ENCODE results near the gene GOLIM4. TPM values are rescaled to one million over a fixed set of nuclear protein-coding genes. Genes with fewer than 3 reads are reported as not detected.

GOLIM4 gene
- total RNA-seq, 1 donor from 2014 or later, result 27.9 TPM

GRCh38 chr3:168117853-168118313 is 22.2 kb upstream of the GOLIM4 start:
- Histone ChIP-seq H3K27me3 (ENCODE audit: control insufficient read depth, insufficient read depth, low read length) (no peaks in the 10 kb centered on the region), H3K36me3 (ENCODE audit: control insufficient read depth, insufficient read depth, low read length) (no peaks in the 10 kb centered on the region), H3K4me3 (ENCODE audit: low read depth, low read length) (no peak overlapping the region)
- no peak for TF ChIP-seq CTCF (IDR thresholded peaks at IDR 0.05; ENCODE audit: insufficient read depth, low read length, poor library complexity, severe bottlenecking)
- no peak for DNase-seq (ENCODE audit: low read depth)

GRCh38 chr3:168117059-168117458 is 21.3 kb upstream of the GOLIM4 start:
- no peak overlapping the region for H3K4me3 ChIP-seq (ENCODE audit: low read depth, low read length)
- TF ChIP-seq CTCF (IDR thresholded peaks at IDR 0.05; ENCODE audit: insufficient read depth, low read length, poor library complexity, severe bottlenecking), result no peak
- no peaks in the 10 kb centered on the region for H3K36me3 ChIP-seq (ENCODE audit: control insufficient read depth, insufficient read depth, low read length)
- no peaks in the 10 kb centered on the region for H3K27me3 ChIP-seq (ENCODE audit: control insufficient read depth, insufficient read depth, low read length)
- no peak for DNase-seq (ENCODE audit: low read depth)

- no peak for DNase-seq (ENCODE audit: low read depth)
- no peak for TF ChIP-seq CTCF (IDR thresholded peaks at IDR 0.05; ENCODE audit: insufficient read depth, low read length, poor library complexity, severe bottlenecking)
- Histone ChIP-seq H3K27me3 (ENCODE audit: control insufficient read depth, insufficient read depth, low read length) (no peaks in the 10 kb centered on the region), H3K36me3 (ENCODE audit: control insufficient read depth, insufficient read depth, low read length) (no peaks in the 10 kb centered on the region), H3K4me3 (ENCODE audit: low read depth, low read length) (no peak overlapping the region)
These were observed 20.6 kb upstream of the GOLIM4 start for GRCh38 chr3:168116279-168116678.

GRCh38 chr3:168113848-168114247 is 18.1 kb upstream of the GOLIM4 start:
- TF ChIP-seq CTCF (IDR thresholded peaks at IDR 0.05; ENCODE audit: insufficient read depth, low read length, poor library complexity, severe bottlenecking), result no peak
- H3K27me3 ChIP-seq (ENCODE audit: control insufficient read depth, insufficient read depth, low read length), result no peaks in the 10 kb centered on the region
- H3K36me3 ChIP-seq (ENCODE audit: control insufficient read depth, insufficient read depth, low read length), result no peaks in the 10 kb centered on the region
- H3K4me3 ChIP-seq (ENCODE audit: low read depth, low read length), result no peak overlapping the region
- no peak for DNase-seq (ENCODE audit: low read depth)

GRCh38 chr3:168112894-168113293 is 17.2 kb upstream of the GOLIM4 start:
- no peak for DNase-seq (ENCODE audit: low read depth)
- Histone ChIP-seq H3K27me3 (ENCODE audit: control insufficient read depth, insufficient read depth, low read length) (no peaks in the 10 kb centered on the region), H3K36me3 (ENCODE audit: control insufficient read depth, insufficient read depth, low read length) (no peaks in the 10 kb centered on the region), H3K4me3 (ENCODE audit: low read depth, low read length) (no peak overlapping the region)
- no peak for TF ChIP-seq CTCF (IDR thresholded peaks at IDR 0.05; ENCODE audit: insufficient read depth, low read length, poor library complexity, severe bottlenecking)

GRCh38 chr3:168104361-168104760 is 8.6 kb upstream of the GOLIM4 start:
- no peak for DNase-seq (ENCODE audit: low read depth)
- Histone ChIP-seq H3K4me3 (ENCODE audit: low read depth, low read length) (no peak overlapping the region), H3K36me3 (ENCODE audit: control insufficient read depth, insufficient read depth, low read length) (no peaks in the 10 kb centered on the region), H3K27me3 (ENCODE audit: control insufficient read depth, insufficient read depth, low read length) (no peaks in the 10 kb centered on the region)
- no peak for TF ChIP-seq CTCF (IDR thresholded peaks at IDR 0.05; ENCODE audit: insufficient read depth, low read length, poor library complexity, severe bottlenecking)

All from kidney epithelial cell (primary cell).